ENCODE measurements around the gene MVD. TPM values are rescaled to one million over a fixed set of nuclear protein-coding genes. Genes with fewer than 3 reads are reported as not detected.

Gene MVD
- total and polyA plus RNA-seq, 2 experiments from 2014 or later = 95.3 to 149 TPM

DNA sequence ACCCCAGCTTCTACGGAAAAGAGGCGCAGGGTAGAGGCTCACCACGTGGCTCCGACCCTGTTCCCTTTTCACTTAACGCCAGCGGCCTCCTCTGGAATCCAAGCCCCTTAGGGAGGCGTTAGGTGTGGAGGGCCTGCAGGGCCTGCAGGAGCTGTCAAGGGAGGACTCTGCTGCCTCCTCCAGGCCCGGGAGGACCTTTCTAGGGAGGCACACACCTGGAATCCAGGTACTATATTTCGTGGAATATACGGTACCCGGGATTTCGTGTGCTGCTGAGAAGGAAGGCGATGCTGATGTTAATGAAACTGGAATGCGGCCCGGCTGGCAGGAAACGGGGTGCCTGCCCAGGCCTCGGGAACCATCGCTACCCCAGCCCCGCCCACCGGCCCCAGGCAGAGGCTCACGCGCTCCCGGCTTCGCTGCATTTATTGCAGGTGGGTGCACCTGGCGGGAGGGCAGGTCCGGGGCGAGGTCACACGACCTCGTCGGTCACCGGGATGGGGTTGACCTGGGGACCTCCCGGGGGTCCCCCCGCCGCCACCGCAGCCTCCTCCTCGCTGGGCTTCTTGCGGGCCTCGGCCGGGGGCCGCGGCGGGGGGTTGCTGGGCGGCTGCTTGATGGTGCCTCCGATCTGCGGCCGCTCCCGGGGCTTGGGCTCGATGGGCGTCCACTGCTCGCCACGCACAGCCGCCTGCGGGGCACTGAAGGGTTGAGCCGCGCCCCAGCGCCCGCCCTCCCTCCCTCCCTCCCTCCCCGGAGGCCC lies 19.8 kb downstream of the MVD start:
- no peak for ATAC-seq
- H3K27me3 ChIP-seq (ENCODE audit: insufficient read depth) = no peaks in the 10 kb centered on the region
- no peak overlapping the region for H3K4me3 ChIP-seq
- peak; percentile 56 for DNase-seq (ENCODE audit: low spot score)
- TF ChIP-seq EZH2phosphoT487 (IDR thresholded peaks at IDR 0.05; ENCODE audit: unreplicated experiment) (no peak), POLR2AphosphoS5 (IDR thresholded peaks at IDR 0.05; ENCODE audit: low read depth) (no peak), CTCF (conservative IDR thresholded peaks at IDR 0.05; ENCODE audit: low read depth in 2 of 2) (peak; percentile 8 to 19; a peak in 1 of 4 replicates), CREB1 (CRISPR knock-in tag; IDR thresholded peaks at IDR 0.05; ENCODE audit: low read depth) (no peak), EZH2 (IDR thresholded peaks at IDR 0.05; ENCODE audit: low read depth, unreplicated experiment) (no peak), ZNF462 (CRISPR knock-in tag; IDR thresholded peaks at IDR 0.05) (no peak)
- no peaks in the 10 kb centered on the region for H3K9me2 ChIP-seq (ENCODE audit: insufficient read depth)
- H3K4me1 ChIP-seq (ENCODE audit: insufficient read depth) = peaks cover 10% of the 10 kb centered on the region
- no peaks in the 10 kb centered on the region for H3K79me2 ChIP-seq (replicated peaks; ENCODE audit: insufficient read depth)
- peaks cover 18% of the 10 kb centered on the region; the same call in 2 of the 3 replicates for H3K36me3 Mint-ChIP-seq (ENCODE audit: low read depth)
- peaks cover 21% of the 10 kb centered on the region for H3K4me1 Mint-ChIP-seq
- peaks cover 31% of the 10 kb centered on the region for H3K27me3 Mint-ChIP-seq (ENCODE audit: insufficient read depth, low read depth, poor library complexity)
- H3K27ac ChIP-seq (ENCODE audit: low read depth) = no peak overlapping the region
- no peaks in the 10 kb centered on the region for H3K36me3 ChIP-seq (ENCODE audit: insufficient read depth)
- no peak overlapping the region for H2AFZ ChIP-seq
- no peak overlapping the region for H3K4me2 ChIP-seq
- peaks cover 6% of the 10 kb centered on the region; the same call in 2 of the 3 replicates for H3K9me3 Mint-ChIP-seq
- H3F3A ChIP-seq (replicated peaks; ENCODE audit: low read depth) = 0 out of 2 replicates have a peak, but pooled peaks cover 8% of the 10 kb centered on the region
- no peaks in the 10 kb centered on the region; the same call in 1 of the 2 replicates for H4K20me1 ChIP-seq (replicated peaks; ENCODE audit: insufficient read depth)
- no peak overlapping the region for H3K4me3 Mint-ChIP-seq
- H3K27ac Mint-ChIP-seq = no peak overlapping the region

Measured in GM23338 (cell line).